Neural cell (in vitro differentiated cells): ENCODE data around the gene MTR. TPM values are rescaled to one million over a fixed set of nuclear protein-coding genes. Genes with fewer than 3 reads are reported as not detected.

Source experiments
- H2AFZ ChIP-seq: fragments of 200-600, 300-800 bp; sonication (generic), shearing (Covaris generic); 2 replicates; pipeline ENCODE4 v1.6.0; 2014; ENCODE audit warnings: low read depth, mild to moderate bottlenecking, antibody characterized with exemption, low read length, moderate library complexity
- H3F3A ChIP-seq: fragments of 200-600 bp; shearing (Covaris generic); 2 replicates; pipeline ENCODE4 v1.6.1; 2016; ENCODE audit warnings: mild to moderate bottlenecking, moderate library complexity, mixed read lengths, antibody characterized with exemption, low read length; ENCODE audit not compliant: insufficient read depth, poor library complexity, severe bottlenecking
- H3K27ac ChIP-seq: fragments of 200-600, 300-800 bp; sonication (generic), shearing (Covaris generic); 2 replicates; pipeline ENCODE4 v1.5.1; 2014; ENCODE audit warnings: mild to moderate bottlenecking, low read length, moderate library complexity
- H3K27me3 ChIP-seq: fragments of 300-800, 200-600 bp; sonication (generic), shearing (Covaris generic); 2 replicates; pipeline ENCODE4 v1.6.0; 2014; ENCODE audit warnings: mild to moderate bottlenecking, low read depth, low read length, moderate library complexity; ENCODE audit not compliant: insufficient read depth
- H3K36me3 ChIP-seq: fragments of 300-800, 200-600 bp; sonication (generic), shearing (Covaris generic); 2 replicates; pipeline ENCODE4 v1.5.1; 2014; ENCODE audit warnings: mild to moderate bottlenecking, antibody characterized with exemption, low read length, moderate library complexity; ENCODE audit not compliant: insufficient read depth
- H3K4me2 ChIP-seq: fragments of 300-800, 200-600 bp; sonication (generic), shearing (Covaris generic); 2 replicates; pipeline ENCODE4 v1.6.0; 2014; ENCODE audit warnings: mild to moderate bottlenecking, low read length
- H3K4me3 ChIP-seq: fragments of 300-800, 200-600 bp; sonication (generic), shearing (Covaris generic); 2 replicates; pipeline ENCODE4 v1.5.1; 2014; ENCODE audit warnings: mild to moderate bottlenecking, low read length, moderate library complexity
- H3K79me2 ChIP-seq: fragments of 200-600 bp; shearing (Covaris generic); replicated peaks from 2 replicates; pipeline ENCODE4 v1.6.0; 2014; ENCODE audit warnings: mild to moderate bottlenecking, low read length, moderate library complexity; ENCODE audit not compliant: insufficient read depth
- H3K9ac ChIP-seq: fragments of 300-800, 200-600 bp; sonication (generic), shearing (Covaris generic); 2 replicates; pipeline ENCODE4 v1.6.1; 2016; ENCODE audit warnings: mild to moderate bottlenecking, low read length, mixed read lengths
- H3K9me2 ChIP-seq: fragments of 200-600 bp; shearing (Covaris generic); 2 replicates; pipeline ENCODE4 v1.6.1; 2016; ENCODE audit warnings: mild to moderate bottlenecking, low read length, mixed read lengths; ENCODE audit not compliant: insufficient read depth
- H3K9me3 ChIP-seq: fragments of 200-600, 300-800 bp; sonication (generic), shearing (Covaris generic); 2 replicates; pipeline ENCODE4 v1.6.1; 2016; ENCODE audit warnings: mild to moderate bottlenecking, mixed run types, low read length, moderate library complexity, mixed read lengths
- H4K20me1 ChIP-seq: fragments of 200-600 bp; shearing (Covaris generic); 2 replicates; pipeline ENCODE4 v1.6.1; 2016; ENCODE audit warnings: mild to moderate bottlenecking, mixed run types; ENCODE audit not compliant: insufficient read depth
- EP300 ChIP-seq: fragments of 450-650 bp; conservative IDR thresholded peaks from 2 replicates; pipeline ENCODE4 v1.6.1; 2014; ENCODE audit warnings: antibody characterized with exemption, mild to moderate bottlenecking, moderate library complexity; ENCODE audit not compliant: poor library complexity, severe bottlenecking
- RAD21 ChIP-seq: fragments of 450-650 bp; conservative IDR thresholded peaks from 2 replicates; pipeline ENCODE4 v1.6.1; 2014; ENCODE audit warnings: antibody characterized with exemption, mild to moderate bottlenecking, moderate library complexity
- TAF1 ChIP-seq: IDR thresholded peaks from 2 replicates; pipeline ENCODE4 v1.6.1; 2012; ENCODE audit warnings: low read depth
- polyA plus RNA-seq: library from polyadenylated mRNA; depleted of rRNA; stranded (reverse); fragments of >200 nt; gene quantifications from 2 replicates; pipeline ENCODE4 v1.2.3, GENCODE V29; 2014
- TF ChIP-seq, protein P1 (sequence below): IDR thresholded peaks from 2 replicates; pipeline ENCODE4 v1.6.1; 2012; ENCODE audit warnings: borderline replicate concordance

Gene MTR
- polyA plus RNA-seq, 1 donor from 2014 or later: 14.1 TPM

DNA sequence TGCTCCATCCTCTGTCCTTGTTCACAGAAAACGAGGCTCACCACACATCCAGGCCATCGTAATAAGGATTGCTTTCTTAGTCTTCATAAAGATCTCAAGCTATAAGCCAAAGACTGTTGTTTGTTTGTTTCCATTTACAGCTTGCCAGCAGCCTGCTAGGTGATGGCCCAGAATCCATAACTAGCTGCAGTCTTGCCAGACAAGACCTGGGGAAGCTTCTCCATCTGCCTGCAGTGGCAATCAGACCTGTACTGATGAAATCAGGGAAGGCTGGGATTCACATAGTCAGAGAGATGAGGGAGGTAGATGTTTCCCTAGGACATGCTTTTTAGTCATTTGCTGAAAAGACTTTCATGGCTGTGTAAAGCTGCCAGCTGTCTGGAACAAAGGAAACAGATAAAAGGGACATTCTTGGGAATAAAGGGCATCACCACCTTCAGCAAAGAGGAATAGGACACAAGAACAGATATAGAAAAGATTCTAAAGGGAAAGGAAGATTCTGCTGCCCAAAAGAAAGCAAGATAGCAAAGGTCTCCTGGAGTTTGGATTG, 158.1 kb downstream of the MTR start:
- H3F3A ChIP-seq: no peaks in the 10 kb centered on the region
- H3K36me3 ChIP-seq: no peaks in the 10 kb centered on the region
- no peaks in the 10 kb centered on the region for H3K79me2 ChIP-seq
- H3K9me3 ChIP-seq: no peaks in the 10 kb centered on the region
- no peaks in the 10 kb centered on the region for H3K9me2 ChIP-seq
- H4K20me1 ChIP-seq: no peaks in the 10 kb centered on the region
- TF ChIP-seq, protein P1, sequence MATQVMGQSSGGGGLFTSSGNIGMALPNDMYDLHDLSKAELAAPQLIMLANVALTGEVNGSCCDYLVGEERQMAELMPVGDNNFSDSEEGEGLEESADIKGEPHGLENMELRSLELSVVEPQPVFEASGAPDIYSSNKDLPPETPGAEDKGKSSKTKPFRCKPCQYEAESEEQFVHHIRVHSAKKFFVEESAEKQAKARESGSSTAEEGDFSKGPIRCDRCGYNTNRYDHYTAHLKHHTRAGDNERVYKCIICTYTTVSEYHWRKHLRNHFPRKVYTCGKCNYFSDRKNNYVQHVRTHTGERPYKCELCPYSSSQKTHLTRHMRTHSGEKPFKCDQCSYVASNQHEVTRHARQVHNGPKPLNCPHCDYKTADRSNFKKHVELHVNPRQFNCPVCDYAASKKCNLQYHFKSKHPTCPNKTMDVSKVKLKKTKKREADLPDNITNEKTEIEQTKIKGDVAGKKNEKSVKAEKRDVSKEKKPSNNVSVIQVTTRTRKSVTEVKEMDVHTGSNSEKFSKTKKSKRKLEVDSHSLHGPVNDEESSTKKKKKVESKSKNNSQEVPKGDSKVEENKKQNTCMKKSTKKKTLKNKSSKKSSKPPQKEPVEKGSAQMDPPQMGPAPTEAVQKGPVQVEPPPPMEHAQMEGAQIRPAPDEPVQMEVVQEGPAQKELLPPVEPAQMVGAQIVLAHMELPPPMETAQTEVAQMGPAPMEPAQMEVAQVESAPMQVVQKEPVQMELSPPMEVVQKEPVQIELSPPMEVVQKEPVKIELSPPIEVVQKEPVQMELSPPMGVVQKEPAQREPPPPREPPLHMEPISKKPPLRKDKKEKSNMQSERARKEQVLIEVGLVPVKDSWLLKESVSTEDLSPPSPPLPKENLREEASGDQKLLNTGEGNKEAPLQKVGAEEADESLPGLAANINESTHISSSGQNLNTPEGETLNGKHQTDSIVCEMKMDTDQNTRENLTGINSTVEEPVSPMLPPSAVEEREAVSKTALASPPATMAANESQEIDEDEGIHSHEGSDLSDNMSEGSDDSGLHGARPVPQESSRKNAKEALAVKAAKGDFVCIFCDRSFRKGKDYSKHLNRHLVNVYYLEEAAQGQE: no peak
- TF ChIP-seq RAD21: no peak
- no peak for TF ChIP-seq TAF1
- no peak for TF ChIP-seq EP300
- no peak overlapping the region for H3K27ac ChIP-seq
- no peak overlapping the region for H3K9ac ChIP-seq
- H3K4me2 ChIP-seq: no peak overlapping the region
- no peak overlapping the region for H2AFZ ChIP-seq
- H3K27me3 ChIP-seq: no peaks in the 10 kb centered on the region
- H3K4me3 ChIP-seq: no peak overlapping the region

Other genes with a start within 250 kb of the MTR start
- 5.9 and 8.8 TPM in 2 replicates for gene HEATR1, start 190.8 kb upstream of the MTR start, polyA plus RNA-seq
- 6.1 and 14.9 TPM in 2 replicates for gene ACTN2, start 108.8 kb upstream of the MTR start, polyA plus RNA-seq
- gene MT1HL1, start 209.1 kb downstream of the MTR start, polyA plus RNA-seq: not detected in 2 replicates
- 3.8 and 5.1 TPM in 2 replicates for gene RYR2, start 246.9 kb downstream of the MTR start, polyA plus RNA-seq